Activated CD8-positive, alpha-beta T cell treated with anti-CD3 and anti-CD28 coated beads for 36 hours (primary cell): ENCODE data around the gene NFIL3. TPM values are rescaled to one million over a fixed set of nuclear protein-coding genes. Genes with fewer than 3 reads are reported as not detected.
"Not testable (repeated sequence)": the region's sequence is repeated elsewhere in the genome, so short reads cannot be mapped to it uniquely, and the experiment has no call there.

ENCODE experiments used
- ATAC-seq: fragments of 200-7000 bp; cut with Tn5 transposase; one replicate; pipeline ENCODE4 v1.10.0; 2021; ENCODE audit warnings: mild to moderate bottlenecking, moderate library complexity
- CTCF ChIA-PET: fragments of 350-600 bp; sonication (Branson Sonifier 250); formaldehyde crosslinking; loops from one replicate; lab custom pipeline; 2021; ENCODE audit warnings: antibody characterized with exemption; lab: Charles Lee
- POLR2A ChIA-PET: fragments of 350-600 bp; sonication (Branson Sonifier 250); formaldehyde crosslinking; loops from one replicate; lab custom pipeline; 2021; ENCODE audit warnings: antibody characterized with exemption; lab: Charles Lee
- DNase-seq: peaks from one replicate; pipeline ENCODE4 v3.0.0-alpha.2; 2020
- H3K27ac Mint-ChIP-seq: one replicate; pipeline ENCODE4 v1.8.0; 2021; ENCODE audit warnings: mild to moderate bottlenecking, mixed read lengths
- H3K27me3 Mint-ChIP-seq: one replicate; pipeline ENCODE4 v1.8.0; 2021; ENCODE audit warnings: mixed read lengths
- H3K36me3 Mint-ChIP-seq: one replicate; pipeline ENCODE4 v1.8.0; 2021; ENCODE audit warnings: low read depth, mixed read lengths
- H3K4me1 Mint-ChIP-seq: one replicate; pipeline ENCODE4 v1.8.0; 2021; ENCODE audit warnings: low read depth, mixed read lengths
- H3K4me3 Mint-ChIP-seq: one replicate; pipeline ENCODE4 v1.8.0; 2021; ENCODE audit warnings: mild to moderate bottlenecking, moderate library complexity, mixed read lengths
- H3K9me3 Mint-ChIP-seq: one replicate; pipeline ENCODE4 v1.8.0; 2021; ENCODE audit warnings: mixed read lengths
- CTCF ChIP-seq: fragments of 200-600 bp; IDR thresholded peaks from one replicate; pipeline ENCODE4 v1.8.0; 2022; ENCODE audit warnings: antibody characterized with exemption, mild to moderate bottlenecking
- intact Hi-C: fragments of 100-400 bp; cut with micrococcal nuclease; formaldehyde crosslinking; loops from one replicate; pipeline ENCODE4 v1.10.0; 2022
- total RNA-seq, 2 experiments: library from RNA; stranded (reverse); gene quantifications; one replicate each; pipeline ENCODE4 v1.2.3, GENCODE V29; 2021

The NFIL3 gene
- total RNA-seq, 2 experiments from 2014 or later = 76.2 to 78.3 TPM

GRCh38 chr9:91383577-91383976, 40.1 kb downstream of the NFIL3 start:
- no peak overlapping the region for H3K27ac Mint-ChIP-seq
- ChIA-PET CTCF (interaction anchor here (0.6 to 0.9 kb wide), 2 partner anchors 42 to 469 kb away, joined by 3 read pairs; no protein-coding TSS in a partner anchor), POLR2A (no interaction called here)
- H3K27me3 Mint-ChIP-seq = peaks cover 9% of the 10 kb centered on the region
- TF ChIP-seq CTCF = no peak
- DNase-seq (no peak), ATAC-seq (no peak)
- intact Hi-C loops = no loop called here
- no peaks in the 10 kb centered on the region for H3K4me1 Mint-ChIP-seq
- H3K9me3 Mint-ChIP-seq = no peaks in the 10 kb centered on the region
- no peaks in the 10 kb centered on the region for H3K36me3 Mint-ChIP-seq
- no peak overlapping the region for H3K4me3 Mint-ChIP-seq

- TF ChIP-seq CTCF = no peak
- POLR2A ChIA-PET = no interaction called here
- DNase-seq = no peak
- Mint-ChIP-seq H3K9me3 (peaks cover 5% of the 10 kb centered on the region), H3K27me3 (peaks cover 9% of the 10 kb centered on the region), H3K4me3 (no peak overlapping the region), H3K4me1 (no peaks in the 10 kb centered on the region), H3K36me3 (no peaks in the 10 kb centered on the region), H3K27ac (no peak overlapping the region)
- CTCF ChIA-PET = no interaction called here
- ATAC-seq = no peak
- intact Hi-C loops = no loop called here
Observed at GRCh38 chr9:91382298-91382697, 41.3 kb downstream of the NFIL3 start.

- CTCF ChIA-PET = no interaction called here
- Mint-ChIP-seq H3K36me3 (no peaks in the 10 kb centered on the region), H3K9me3 (peaks cover 5% of the 10 kb centered on the region), H3K27ac (no peak overlapping the region), H3K4me1 (peaks cover 4% of the 10 kb centered on the region), H3K27me3 (peaks cover 9% of the 10 kb centered on the region), H3K4me3 (no peak overlapping the region)
- TF ChIP-seq CTCF = no peak
- POLR2A ChIA-PET = no interaction called here
- no peak for DNase-seq
- no peak for ATAC-seq
- intact Hi-C loops = no loop called here
Observed at GRCh38 chr9:91379426-91379825, 44.2 kb downstream of the NFIL3 start.

GRCh38 chr9:91378695-91379127, 44.9 kb downstream of the NFIL3 start:
- ChIA-PET CTCF (no interaction called here), POLR2A (interaction anchor here (0.6 to 1.1 kb wide), 3 partner anchors 17 to 1767 kb away, joined by 3 read pairs; no protein-coding TSS in a partner anchor)
- Mint-ChIP-seq H3K4me1 (peaks cover 4% of the 10 kb centered on the region), H3K9me3 (peaks cover 5% of the 10 kb centered on the region), H3K36me3 (no peaks in the 10 kb centered on the region), H3K4me3 (no peak overlapping the region), H3K27me3 (peaks cover 9% of the 10 kb centered on the region), H3K27ac (no peak overlapping the region)
- ATAC-seq (no peak), DNase-seq (no peak)
- no peak for TF ChIP-seq CTCF
- intact Hi-C loops = no loop called here

- ATAC-seq, DNase-seq, H3K9me3 Mint-ChIP-seq, H3K36me3 Mint-ChIP-seq, H3K4me1 Mint-ChIP-seq, intact Hi-C loops, H3K27me3 Mint-ChIP-seq, CTCF ChIA-PET, H3K4me3 Mint-ChIP-seq, H3K27ac Mint-ChIP-seq: not testable (repeated sequence)
- POLR2A ChIA-PET = interaction anchor here (0.6 to 1.2 kb wide), 5 partner anchors 17 to 1766 kb away, joined by 3 to 4 read pairs (median 3); no protein-coding TSS in a partner anchor
Observed at GRCh38 chr9:91378054-91378453, 45.6 kb downstream of the NFIL3 start.

GRCh38 chr9:91376239-91376638, 47.4 kb downstream of the NFIL3 start:
- POLR2A ChIA-PET = no interaction called here
- H3K4me3 Mint-ChIP-seq = no peak overlapping the region
- no peak for DNase-seq
- no peak overlapping the region for H3K27ac Mint-ChIP-seq
- H3K9me3 Mint-ChIP-seq = peaks cover 5% of the 10 kb centered on the region
- no peak for TF ChIP-seq CTCF
- H3K4me1 Mint-ChIP-seq = peaks cover 4% of the 10 kb centered on the region
- CTCF ChIA-PET = no interaction called here
- H3K27me3 Mint-ChIP-seq = peaks cover 8% of the 10 kb centered on the region
- intact Hi-C loops = no loop called here
- ATAC-seq = peak; percentile 27
- H3K36me3 Mint-ChIP-seq = no peaks in the 10 kb centered on the region
